Heart left ventricle (tissue), 13 donors: ENCODE results near the gene WDR5B.

ENCODE experiments used
- POLR2A ChIP-seq, 2 donors: fragments of 450-650 bp; IDR thresholded peaks; one replicate each; pipeline ENCODE4 v1.6.1; 2017; ENCODE audit warnings: antibody characterized with exemption in 2 of 2, mild to moderate bottlenecking in 2 of 2, moderate library complexity in 2 of 2
- TF ChIP-seq, protein P1 (sequence below), 12 donors: fragments of 200-600 bp; sonication (generic) in 4 of 12; IDR thresholded peaks; one replicate each; pipeline versions ENCODE4 v1.5.0 to v1.8.0; 2018 to 2022; ENCODE audit warnings: antibody characterized with exemption in 12 of 12, mild to moderate bottlenecking in 5 of 12
- donor health status: ischemic (EF 13 %, LVEDD 7.1; RV severe dilation, severe dysfunction).
- donor health status: DM: no; HTN: yes; CAD: no.
- donor health status: DM: no; HTN: no; CAD: no.
- donor health status: ischemic (EF 25% LVEDD 6.9; RV normal size, moderate dysfunction).
- donor health status: ischemic (EF 25% LVEDD 5.7; RV mildly dilated, moderate dysfunction).
- donor health status: ischemic (EF 35%, LVEDD 5.7; RV mildly dilated, moderate dysfunction).
- donor health status: nonischemic (EF 11% LVEDD 7.7; RV severe dilation, severe dysfunction).
- donor health status: DM: yes; HTN: yes; CAD: no.
- donor health status: PGD.
- donor health status: ischemic (EF 29% LVEDD 5.4; RV normal size, mild dysfunction).
- donor health status: nonischemic (EF 23%, LVEDD 6.1; RV moderate dilation, normal function).

DNA sequence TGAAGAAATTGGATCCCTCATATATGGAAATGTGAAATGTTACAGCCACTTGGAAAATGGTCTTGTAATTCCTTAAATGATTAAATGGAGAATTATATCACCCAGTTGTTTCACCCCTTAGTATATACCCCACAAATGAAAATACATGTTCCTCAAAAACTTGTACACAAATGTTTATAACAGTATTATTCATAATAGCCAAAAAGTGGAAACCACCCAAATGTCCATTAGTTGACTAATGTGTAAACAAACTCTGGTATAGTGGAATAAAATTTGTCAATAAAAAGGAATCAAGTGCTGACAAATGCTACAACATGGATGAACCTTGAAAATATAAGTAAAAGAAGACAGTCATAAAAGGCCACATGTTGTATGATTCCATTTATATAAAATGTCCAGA, 19.4 kb downstream of the WDR5B start:
- TF ChIP-seq, protein P1, sequence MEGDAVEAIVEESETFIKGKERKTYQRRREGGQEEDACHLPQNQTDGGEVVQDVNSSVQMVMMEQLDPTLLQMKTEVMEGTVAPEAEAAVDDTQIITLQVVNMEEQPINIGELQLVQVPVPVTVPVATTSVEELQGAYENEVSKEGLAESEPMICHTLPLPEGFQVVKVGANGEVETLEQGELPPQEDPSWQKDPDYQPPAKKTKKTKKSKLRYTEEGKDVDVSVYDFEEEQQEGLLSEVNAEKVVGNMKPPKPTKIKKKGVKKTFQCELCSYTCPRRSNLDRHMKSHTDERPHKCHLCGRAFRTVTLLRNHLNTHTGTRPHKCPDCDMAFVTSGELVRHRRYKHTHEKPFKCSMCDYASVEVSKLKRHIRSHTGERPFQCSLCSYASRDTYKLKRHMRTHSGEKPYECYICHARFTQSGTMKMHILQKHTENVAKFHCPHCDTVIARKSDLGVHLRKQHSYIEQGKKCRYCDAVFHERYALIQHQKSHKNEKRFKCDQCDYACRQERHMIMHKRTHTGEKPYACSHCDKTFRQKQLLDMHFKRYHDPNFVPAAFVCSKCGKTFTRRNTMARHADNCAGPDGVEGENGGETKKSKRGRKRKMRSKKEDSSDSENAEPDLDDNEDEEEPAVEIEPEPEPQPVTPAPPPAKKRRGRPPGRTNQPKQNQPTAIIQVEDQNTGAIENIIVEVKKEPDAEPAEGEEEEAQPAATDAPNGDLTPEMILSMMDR (IDR thresholded peaks at IDR 0.05) = no peak
- no peak for TF ChIP-seq POLR2A (IDR thresholded peaks at IDR 0.05)
